Measurements from ENCODE around the gene ALG9.

The ALG9 gene

GRCh38 chr11:111759778-111760407, 111.5 kb downstream of the ALG9 start:
- Histone ChIP-seq H3K4me1 (ENCODE audit: control insufficient read depth in 1 of 2, insufficient read depth in 1 of 2, low read depth in 1 of 2, low read length in 1 of 2) (peaks cover under 1 to 3% of the 10 kb centered on the region in 2 experiments), H3K27me3 (no peaks in the 10 kb centered on the region), H3K4me3 (ENCODE audit: low read depth in 1 of 2, low read length in 1 of 2) (no peak overlapping the region), H3K9me3 (no peaks in the 10 kb centered on the region), H3K27ac (no peak overlapping the region), H3K36me3 (peaks cover 28% of the 10 kb centered on the region)
- no peak for TF ChIP-seq CTCF (IDR thresholded peaks at IDR 0.05)

DNA sequence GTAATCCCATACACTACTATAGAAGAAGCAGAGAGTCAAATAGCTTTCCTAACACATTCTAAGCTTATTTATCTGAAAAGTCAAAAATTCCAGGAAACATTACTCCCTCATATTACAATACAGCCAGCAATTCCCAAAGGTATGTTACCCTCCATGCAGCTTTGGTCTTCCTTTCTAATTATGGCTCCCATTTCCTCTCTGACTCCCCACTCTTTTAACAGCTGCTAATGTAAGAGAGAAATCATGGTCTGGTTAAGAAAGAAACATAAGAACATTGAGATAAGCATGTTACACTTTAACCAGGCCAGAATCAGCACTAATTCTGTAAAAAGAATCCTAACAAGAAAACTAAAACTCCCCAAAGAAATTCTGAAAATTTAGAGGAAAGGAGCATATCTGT, 112.0 kb downstream of the ALG9 start:
- Histone ChIP-seq H3K4me1 (ENCODE audit: control insufficient read depth in 1 of 2, insufficient read depth in 1 of 2, low read depth in 1 of 2, low read length in 1 of 2) (no peaks in the 10 kb centered on the region), H3K9me3 (no peaks in the 10 kb centered on the region), H3K4me3 (ENCODE audit: low read depth in 1 of 2, low read length in 1 of 2) (no peak overlapping the region), H3K27me3 (no peaks in the 10 kb centered on the region), H3K36me3 (peaks cover 34% of the 10 kb centered on the region), H3K27ac (no peak overlapping the region)
- TF ChIP-seq CTCF (IDR thresholded peaks at IDR 0.05) = no peak

GRCh38 chr11:111756097-111756496, 115.3 kb downstream of the ALG9 start:
- Histone ChIP-seq H3K4me1 (ENCODE audit: control insufficient read depth in 1 of 2, insufficient read depth in 1 of 2, low read depth in 1 of 2, low read length in 1 of 2) (no peaks in the 10 kb centered on the region), H3K9me3 (no peaks in the 10 kb centered on the region), H3K4me3 (ENCODE audit: low read depth in 1 of 2, low read length in 1 of 2) (no peak overlapping the region), H3K27me3 (no peaks in the 10 kb centered on the region), H3K27ac (no peak overlapping the region), H3K36me3 (peaks cover 46% of the 10 kb centered on the region)
- TF ChIP-seq CTCF (IDR thresholded peaks at IDR 0.05) = no peak

GRCh38 chr11:111749646-111750045, 121.7 kb downstream of the ALG9 start:
- Histone ChIP-seq H3K9me3 (no peaks in the 10 kb centered on the region), H3K36me3 (peaks cover 68% of the 10 kb centered on the region)

GRCh38 chr11:111748035-111748804, 123.2 kb downstream of the ALG9 start:
- H3K27me3 ChIP-seq = no peaks in the 10 kb centered on the region
- H3K36me3 ChIP-seq = peaks cover 74% of the 10 kb centered on the region
- H3K4me1 ChIP-seq (ENCODE audit: control insufficient read depth in 1 of 2, insufficient read depth in 1 of 2, low read depth in 1 of 2, low read length in 1 of 2) = no peaks in the 10 kb centered on the region
- H3K4me3 ChIP-seq (ENCODE audit: low read depth in 1 of 2, low read length in 1 of 2) = no peak overlapping the region
- H3K27ac ChIP-seq = no peak overlapping the region
- no peak for TF ChIP-seq CTCF (IDR thresholded peaks at IDR 0.05)
- H3K9me3 ChIP-seq = no peaks in the 10 kb centered on the region

More at GRCh38 chr11:111749646-111750045, 121.7 kb downstream of the ALG9 start:
- no peak for TF ChIP-seq CTCF (IDR thresholded peaks at IDR 0.05)
- Histone ChIP-seq H3K4me3 (ENCODE audit: low read depth in 1 of 2, low read length in 1 of 2) (no peak overlapping the region), H3K27me3 (no peaks in the 10 kb centered on the region), H3K4me1 (ENCODE audit: control insufficient read depth in 1 of 2, insufficient read depth in 1 of 2, low read depth in 1 of 2, low read length in 1 of 2) (no peaks in the 10 kb centered on the region), H3K27ac (no peak overlapping the region)

All from neutrophil (primary cell).